HG02588 (cell line): ENCODE measurements around the gene DDX50.
A peak's percentile ranks its signal among the peaks of the same experiment; 100 is the strongest.
"Not testable (repeated sequence)": the region's sequence is repeated elsewhere in the genome, so short reads cannot be mapped to it uniquely, and the experiment has no call there.

Experiments used
- ATAC-seq: cut with Tn5 transposase; IDR thresholded peaks from one replicate; pipeline ENCODE4 v1.9.1; 2021; ENCODE audit warnings: mild to moderate bottlenecking, moderate library complexity; ENCODE audit not compliant: unreplicated experiment

DDX50 gene

GRCh38 chr10:68975936-68976473 is 74.9 kb downstream of the DDX50 start:
- ATAC-seq = not testable (repeated sequence)

DNA sequence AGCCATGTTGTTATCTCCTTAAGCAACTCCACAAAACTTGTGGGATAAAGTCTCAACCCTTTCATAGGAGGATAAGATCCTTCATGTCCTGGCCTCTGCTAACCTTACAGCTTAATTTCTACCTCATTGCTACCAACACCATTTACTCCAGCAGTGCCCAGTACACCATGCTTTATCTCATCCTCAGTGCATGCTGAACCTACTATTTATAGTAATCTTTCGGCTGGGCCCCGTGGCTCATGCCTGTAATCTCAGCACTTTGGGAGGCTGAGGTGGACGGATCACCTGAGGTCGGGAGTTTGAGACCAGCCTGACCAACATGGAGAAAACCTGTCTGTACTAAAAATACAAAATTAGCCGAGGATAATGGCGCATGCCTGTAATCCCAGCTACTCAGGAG is 78.6 kb downstream of the DDX50 start:
- not testable (repeated sequence) for ATAC-seq

GRCh38 chr10:68981074-68981473 is 80.0 kb downstream of the DDX50 start:
- no peak for ATAC-seq

DNA sequence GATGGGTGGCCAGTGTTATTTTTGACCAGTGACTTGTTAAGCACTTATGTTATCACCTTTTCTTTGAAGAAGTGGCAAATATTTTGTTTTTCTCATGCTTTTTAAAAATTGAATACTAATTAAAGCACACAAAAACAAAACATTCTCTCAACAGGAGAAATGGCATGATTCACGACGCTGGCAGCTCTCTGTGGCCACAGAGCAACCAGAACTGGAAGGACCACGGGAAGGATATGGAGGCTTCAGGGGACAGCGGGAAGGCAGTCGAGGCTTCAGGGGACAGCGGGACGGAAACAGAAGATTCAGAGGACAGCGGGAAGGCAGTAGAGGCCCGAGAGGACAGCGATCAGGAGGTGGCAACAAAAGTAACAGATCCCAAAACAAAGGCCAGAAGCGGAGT is 81.3 kb downstream of the DDX50 start:
- no peak for ATAC-seq

- no peak for ATAC-seq
Measured at GRCh38 chr10:68987611-68988010, 86.5 kb downstream of the DDX50 start.

- peak; percentile 70 for ATAC-seq
Measured at GRCh38 chr10:68988530-68989316, 87.6 kb downstream of the DDX50 start, which contains the start of gene KIFBP. TSS of gene KIFBP (plus strand) at chr10:68988803. CDS start at chr10:68988833, 30 bp downstream.

DNA sequence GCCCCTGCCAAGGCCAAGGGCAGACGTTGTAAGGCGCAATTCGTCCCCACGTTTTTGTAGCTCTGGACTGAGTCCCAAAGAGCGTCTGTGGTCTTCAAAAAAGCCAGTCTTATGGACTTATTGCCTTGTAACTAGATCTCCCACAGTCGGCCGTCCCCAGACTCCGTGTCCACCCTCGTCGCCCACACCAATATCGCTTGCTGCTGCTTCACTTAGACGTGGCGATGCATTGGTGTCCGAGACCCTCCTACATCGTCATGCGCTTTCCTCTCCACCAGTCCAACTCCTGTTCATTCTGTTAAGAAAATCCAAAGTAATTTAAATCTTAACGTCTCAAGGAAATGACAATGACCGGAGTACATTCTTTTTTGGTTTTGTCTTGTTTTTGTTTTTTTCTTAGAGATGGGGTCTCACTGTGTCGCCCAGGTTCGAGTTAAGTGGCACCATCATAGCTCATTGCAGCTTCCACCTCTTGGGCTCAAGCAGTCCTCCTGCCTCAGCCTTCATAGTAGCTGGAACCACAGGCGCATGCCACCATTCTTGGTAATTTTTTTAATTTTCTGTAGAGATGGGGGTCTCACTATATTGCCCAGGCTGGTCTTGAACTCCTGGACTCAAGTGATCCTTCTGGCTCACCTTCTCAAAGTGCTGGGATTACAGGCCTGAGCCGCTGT is 88.3 kb downstream of the DDX50 start:
- no peak for ATAC-seq

DNA sequence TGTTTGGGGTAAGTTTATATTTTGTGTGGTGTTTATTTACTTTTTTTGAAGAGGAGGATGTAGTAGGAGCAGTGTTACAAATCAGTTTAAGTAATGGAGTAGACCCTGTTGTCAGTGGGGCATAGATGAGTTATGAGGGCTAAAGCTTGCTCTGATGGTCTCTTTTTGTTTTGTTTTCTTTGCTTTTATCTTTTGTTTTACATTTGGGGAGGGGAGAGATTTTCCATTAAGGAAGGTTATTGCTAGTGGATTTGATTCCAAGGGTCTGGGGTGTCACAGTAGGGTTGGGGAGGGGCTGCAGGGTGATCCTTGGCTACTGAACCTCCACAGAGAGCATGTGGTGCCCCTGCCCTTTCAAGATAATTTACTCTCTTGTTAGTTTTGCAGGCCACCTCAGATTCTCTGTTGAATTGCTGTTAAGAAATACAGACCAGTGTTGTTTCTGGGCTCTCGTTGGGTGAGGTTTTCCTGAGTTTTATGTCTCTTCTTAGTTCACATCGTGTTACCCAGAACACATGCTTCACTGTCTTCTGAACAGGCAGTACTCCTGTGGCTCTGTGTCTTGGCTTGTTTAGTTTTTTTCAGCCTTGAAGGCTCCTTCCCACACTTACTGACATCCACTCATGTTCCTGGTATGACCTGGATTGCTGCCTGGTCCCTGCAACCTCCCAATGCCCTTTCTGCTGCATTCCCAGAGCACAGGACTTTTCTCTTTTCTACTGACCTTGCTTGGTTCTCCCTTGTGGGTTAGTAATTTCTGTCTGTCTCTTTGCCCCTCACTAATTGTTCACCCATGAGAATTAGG is 91.7 kb downstream of the DDX50 start:
- ATAC-seq = no peak
